Trophoblast cell (in vitro differentiated cells and primary cell): ENCODE results near the gene SLC9A2.
A peak's percentile ranks its signal among the peaks of the same experiment; 100 is the strongest.

Experiments used
- DNase-seq, 2 donors: peaks; one replicate each; pipeline ENCODE4 v3.0.0-alpha.2; 2016
- H2AFZ ChIP-seq: 2 replicates; pipeline ENCODE4 v1.6.1; 2013; ENCODE audit warnings: low read length, moderate library complexity, mild to moderate bottlenecking; ENCODE audit not compliant: insufficient read depth, poor library complexity
- H2AK5ac ChIP-seq: 2 replicates; pipeline ENCODE4 v1.6.1; 2013; ENCODE audit warnings: mild to moderate bottlenecking, low read length
- H2BK120ac ChIP-seq: 2 replicates; pipeline ENCODE4 v1.6.1; 2013; ENCODE audit warnings: low read length, mild to moderate bottlenecking, moderate library complexity; ENCODE audit not compliant: insufficient read depth, poor library complexity
- H2BK12ac ChIP-seq: 2 replicates; pipeline ENCODE4 v1.6.1; 2013; ENCODE audit warnings: mild to moderate bottlenecking, low read length, moderate library complexity
- H2BK5ac ChIP-seq: 2 replicates; pipeline ENCODE4 v1.6.1; 2013; ENCODE audit warnings: low read length, low read depth, moderate library complexity, mild to moderate bottlenecking; ENCODE audit not compliant: poor library complexity
- H3K14ac ChIP-seq: 2 replicates; pipeline ENCODE4 v1.6.1; 2013; ENCODE audit warnings: mild to moderate bottlenecking, low read length
- H3K18ac ChIP-seq: 2 replicates; pipeline ENCODE4 v1.6.1; 2013; ENCODE audit warnings: mild to moderate bottlenecking, low read length
- H3K23ac ChIP-seq: 2 replicates; pipeline ENCODE4 v1.6.1; 2013; ENCODE audit warnings: low read length
- H3K27ac ChIP-seq: 2 replicates; pipeline ENCODE4 v1.5.1; 2013; ENCODE audit warnings: low read depth, mild to moderate bottlenecking, inconsistent platforms, low read length, moderate library complexity
- H3K27me3 ChIP-seq: 2 replicates; pipeline ENCODE4 v1.6.1; 2013; ENCODE audit warnings: inconsistent platforms, mild to moderate bottlenecking, low read length, moderate library complexity; ENCODE audit not compliant: insufficient read depth
- H3K36me3 ChIP-seq, 2 experiments: 1 replicate in 1 of 2; 2 replicates in 1 of 2; pipeline ENCODE4 v1.6.1; 2013; ENCODE audit warnings: low read length in 2 of 2, mild to moderate bottlenecking in 2 of 2, moderate library complexity in 1 of 2; ENCODE audit not compliant: insufficient read depth in 2 of 2, control insufficient read depth in 1 of 2
- H3K4ac ChIP-seq: 2 replicates; pipeline ENCODE4 v1.6.1; 2013; ENCODE audit warnings: low read depth, mild to moderate bottlenecking, low read length, moderate library complexity
- H3K4me1 ChIP-seq, 2 experiments: 1 replicate in 1 of 2; 2 replicates in 1 of 2; pipeline ENCODE4 v1.6.1; 2013; ENCODE audit warnings: low read length in 2 of 2, mild to moderate bottlenecking in 2 of 2, moderate library complexity in 1 of 2; ENCODE audit not compliant: insufficient read depth in 2 of 2, control insufficient read depth in 1 of 2
- H3K4me2 ChIP-seq: 2 replicates; pipeline ENCODE4 v1.6.1; 2013; ENCODE audit warnings: inconsistent platforms, mild to moderate bottlenecking, low read length, moderate library complexity
- H3K4me3 ChIP-seq: 2 replicates; pipeline ENCODE4 v1.5.1; 2013; ENCODE audit warnings: mild to moderate bottlenecking, low read depth, low read length, inconsistent platforms
- H3K79me1 ChIP-seq: one replicate; pipeline ENCODE4 v1.6.1; 2013; ENCODE audit warnings: low read length
- H3K79me2 ChIP-seq: 2 replicates; pipeline ENCODE4 v1.6.1; 2013; ENCODE audit warnings: low read length, mild to moderate bottlenecking; ENCODE audit not compliant: control insufficient read depth, insufficient read depth, poor library complexity
- H3K9ac ChIP-seq: 2 replicates; pipeline ENCODE4 v1.6.1; 2013; ENCODE audit warnings: mild to moderate bottlenecking, low read length
- H3K9me3 ChIP-seq: 2 replicates; pipeline ENCODE4 v1.6.1; 2013; ENCODE audit warnings: low read depth, mild to moderate bottlenecking, control low read depth, inconsistent platforms, low read length; ENCODE audit not compliant: insufficient read depth
- H4K12ac ChIP-seq: 2 replicates; pipeline ENCODE4 v1.6.1; 2013; ENCODE audit warnings: low read depth, mild to moderate bottlenecking, low read length, moderate library complexity
- H4K8ac ChIP-seq: 2 replicates; pipeline ENCODE4 v1.6.1; 2013; ENCODE audit warnings: low read depth, mild to moderate bottlenecking, low read length, moderate library complexity
- H4K91ac ChIP-seq: one replicate; pipeline ENCODE4 v1.6.1; 2013; ENCODE audit warnings: low read depth, mild to moderate bottlenecking, low read length, moderate library complexity
- WGBS: extraction: QIAGEN DNeasy Blood & Tissue Kit; methylation state at CpG from one replicate; pipeline ENCODE4 v1.1.7; 2013; ENCODE audit warnings: missing lambda C conversion rate; ENCODE audit not compliant: insufficient read length, insufficient coverage; ENCODE audit errors: extremely low coverage; 5-methylcytosine and 5-hydroxymethylcytosine counted together

The SLC9A2 gene

DNA sequence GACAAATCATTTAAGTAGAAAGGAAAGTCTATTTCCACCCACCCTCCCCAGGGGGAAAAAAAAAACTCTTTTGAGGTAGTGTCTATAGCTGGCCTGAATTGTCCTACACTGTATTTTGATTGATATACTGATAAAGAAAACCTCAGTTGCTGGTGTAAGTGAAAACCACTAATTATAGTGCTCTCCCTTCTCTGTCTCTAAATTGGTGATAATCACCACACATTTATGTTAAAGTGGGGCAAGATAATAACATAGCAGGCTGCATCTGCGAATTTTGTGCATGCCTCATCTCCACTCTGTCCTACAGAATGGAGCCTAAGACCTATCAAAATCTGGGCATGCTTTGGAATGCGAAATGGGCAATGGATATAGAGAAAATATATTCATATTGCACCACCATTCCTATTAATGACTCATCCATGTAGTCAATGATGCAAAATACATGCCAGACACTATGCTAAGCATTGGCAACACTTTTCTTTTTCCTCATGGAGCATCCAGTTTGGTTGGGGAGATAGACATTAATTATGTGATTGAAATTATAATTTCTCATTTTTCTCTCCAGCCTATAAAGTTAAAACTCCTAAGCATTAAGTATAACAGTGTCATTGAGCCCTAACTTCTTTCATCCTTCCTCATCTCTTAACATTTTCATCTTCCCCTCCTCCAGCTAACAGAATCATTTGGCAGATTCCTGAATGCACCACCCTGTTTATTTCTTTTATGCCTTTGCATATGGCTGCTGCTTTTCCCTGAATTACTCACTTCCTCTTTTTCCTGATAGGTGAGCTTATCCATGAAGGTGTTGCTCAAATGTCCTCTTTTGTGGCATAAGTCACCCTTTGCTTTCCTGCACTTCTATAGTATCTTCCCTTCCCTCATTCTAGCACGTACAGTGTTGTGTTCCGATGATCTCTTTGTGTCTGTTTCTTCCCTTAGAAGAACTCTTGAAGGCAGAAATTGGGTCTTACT lies 58.2 kb downstream of the SLC9A2 start:
- Histone ChIP-seq H4K12ac (no peak overlapping the region), H3K79me2 (no peaks in the 10 kb centered on the region), H3K79me1 (no peaks in the 10 kb centered on the region), H3K4me3 (no peak overlapping the region), H3K9me3 (no peaks in the 10 kb centered on the region), H3K4ac (no peak overlapping the region), H3K4me1 (no peaks in the 10 kb centered on the region), H3K9ac (no peak overlapping the region), H2AFZ (no peak overlapping the region), H3K36me3 (no peaks in the 10 kb centered on the region), H3K23ac (no peak overlapping the region), H2AK5ac (no peak overlapping the region), H3K14ac (no peak overlapping the region), H4K8ac (no peak overlapping the region), H3K27me3 (no peaks in the 10 kb centered on the region), H2BK5ac (no peak overlapping the region), H3K27ac (no peak overlapping the region), H2BK120ac (no peak overlapping the region), H4K91ac (no peak overlapping the region), H3K18ac (no peak overlapping the region), H3K4me2 (no peak overlapping the region), H2BK12ac (no peak overlapping the region)
- DNase-seq, result peak in 1 of 2 donors; percentile 28
- no CpG with 5 or more reads among the region's 4 CpGs for WGBS

DNA sequence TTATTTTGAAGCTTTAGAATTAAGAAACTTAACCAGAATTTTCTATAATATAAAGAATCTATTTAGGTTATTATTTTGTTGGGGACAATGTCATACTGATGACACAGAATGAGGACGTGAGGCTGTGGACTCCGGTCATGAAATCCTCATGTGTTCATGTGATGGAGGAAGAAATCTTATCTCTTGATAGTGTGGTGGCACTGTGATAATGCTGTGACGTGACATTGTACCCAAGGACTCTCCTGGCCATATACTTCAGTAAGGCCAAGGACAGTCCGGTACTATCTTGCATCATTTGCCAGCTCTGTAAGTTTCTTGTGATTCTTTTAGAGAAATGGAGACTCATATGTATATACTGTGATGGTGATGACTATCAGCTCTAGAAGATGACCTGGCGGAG lies 59.1 kb downstream of the SLC9A2 start:
- WGBS, result no CpG with 5 or more reads among the region's 5 CpGs
- Histone ChIP-seq H4K91ac (no peak overlapping the region), H3K4me1 (no peaks in the 10 kb centered on the region), H2BK5ac (no peak overlapping the region), H2BK12ac (no peak overlapping the region), H4K8ac (no peak overlapping the region), H3K4me3 (no peak overlapping the region), H3K9me3 (no peaks in the 10 kb centered on the region), H3K79me1 (no peaks in the 10 kb centered on the region), H3K36me3 (no peaks in the 10 kb centered on the region), H3K18ac (no peak overlapping the region), H3K4ac (no peak overlapping the region), H3K27me3 (no peaks in the 10 kb centered on the region), H4K12ac (no peak overlapping the region), H3K23ac (no peak overlapping the region), H3K27ac (no peak overlapping the region), H2BK120ac (no peak overlapping the region), H3K9ac (no peak overlapping the region), H3K79me2 (no peaks in the 10 kb centered on the region), H2AFZ (no peak overlapping the region), H2AK5ac (no peak overlapping the region), H3K14ac (no peak overlapping the region), H3K4me2 (no peak overlapping the region)
- DNase-seq, result no peak

DNA sequence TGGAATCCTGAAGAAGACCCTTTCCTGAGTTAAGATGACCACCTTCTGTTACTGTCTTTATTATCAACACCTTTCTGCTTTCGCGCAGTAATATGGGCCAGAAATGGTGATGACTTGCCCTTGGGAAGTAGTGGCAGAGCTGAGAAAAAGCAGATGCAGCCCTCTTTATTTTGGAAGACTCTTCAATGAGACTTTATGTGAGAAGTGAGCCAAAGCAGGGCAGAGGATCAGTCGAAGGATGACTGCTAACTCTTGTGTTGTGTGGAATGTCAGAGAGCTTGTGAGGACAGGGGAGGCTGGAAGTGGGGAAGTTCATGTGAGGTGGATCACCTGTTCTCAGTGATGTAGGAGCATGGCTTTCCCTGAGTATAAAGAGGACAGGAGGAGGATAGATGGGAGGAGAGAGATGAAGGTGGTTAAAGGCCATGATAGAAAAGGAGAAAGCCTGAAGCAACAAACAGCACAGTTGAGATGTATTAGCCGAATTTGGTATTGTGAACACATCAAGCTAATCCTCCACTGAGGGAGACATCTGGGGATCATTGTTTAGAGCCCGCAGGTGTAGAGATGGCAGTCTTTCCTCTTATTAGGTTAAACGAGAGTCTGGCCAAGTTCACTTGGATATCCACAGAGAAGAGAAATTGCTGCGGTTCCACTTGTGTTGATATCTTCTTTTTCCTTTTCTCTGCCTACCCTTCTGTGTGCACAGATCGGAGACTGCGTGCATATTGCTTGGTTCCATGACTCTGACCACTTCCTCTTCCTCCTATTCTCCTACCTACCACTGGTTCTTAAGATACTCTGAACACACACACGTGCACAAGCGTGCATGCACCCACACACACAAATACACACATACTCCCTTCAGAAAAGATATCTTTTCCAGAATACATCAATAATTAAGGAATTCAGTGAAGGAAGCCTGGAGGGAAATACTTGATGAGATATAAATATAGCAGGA lies 67.4 kb downstream of the SLC9A2 start:
- H3K9me3 ChIP-seq, result no peaks in the 10 kb centered on the region

DNA sequence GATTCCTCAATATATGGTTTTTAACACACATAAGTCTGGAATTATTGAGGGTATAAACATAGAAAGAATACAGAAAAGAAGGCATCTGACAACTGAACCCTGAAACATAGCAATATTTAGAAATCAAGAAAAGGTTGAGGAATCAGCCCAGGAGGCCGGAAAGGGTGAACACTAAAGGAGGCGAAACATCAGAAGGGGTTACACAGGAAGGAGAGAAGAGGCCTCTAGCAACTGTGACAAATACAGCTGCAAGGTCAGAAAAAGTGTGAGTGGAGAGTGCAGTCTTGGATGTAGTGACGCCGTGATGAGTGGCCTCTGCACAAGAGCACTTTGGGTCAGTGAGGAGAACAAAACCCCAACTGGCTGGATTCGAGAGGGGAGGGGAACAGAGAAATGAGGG lies 70.7 kb downstream of the SLC9A2 start:
- Histone ChIP-seq H3K27ac (no peak overlapping the region), H2AK5ac (no peak overlapping the region), H3K23ac (no peak overlapping the region), H2AFZ (no peak overlapping the region), H3K27me3 (no peaks in the 10 kb centered on the region), H4K8ac (no peak overlapping the region), H3K14ac (no peak overlapping the region), H2BK12ac (no peak overlapping the region), H4K12ac (no peak overlapping the region), H3K18ac (no peak overlapping the region), H3K4me3 (no peak overlapping the region), H2BK120ac (no peak overlapping the region), H3K79me1 (no peaks in the 10 kb centered on the region), H3K79me2 (no peaks in the 10 kb centered on the region), H3K4me2 (no peak overlapping the region), H3K4me1 (no peaks in the 10 kb centered on the region), H4K91ac (no peak overlapping the region), H3K9me3 (peaks cover 2% of the 10 kb centered on the region), H2BK5ac (no peak overlapping the region), H3K4ac (no peak overlapping the region), H3K36me3 (no peaks in the 10 kb centered on the region), H3K9ac (no peak overlapping the region)
- WGBS, result no CpG with 5 or more reads among the region's 5 CpGs
- no peak for DNase-seq

More for the DNA sequence above, 67.4 kb downstream of the SLC9A2 start:
- Histone ChIP-seq H2BK12ac (no peak overlapping the region), H2AFZ (no peak overlapping the region), H3K36me3 (no peaks in the 10 kb centered on the region), H3K4me1 (no peaks in the 10 kb centered on the region), H3K27ac (no peak overlapping the region), H3K27me3 (no peaks in the 10 kb centered on the region), H3K4ac (no peak overlapping the region), H3K14ac (no peak overlapping the region), H2BK120ac (no peak overlapping the region), H4K12ac (no peak overlapping the region), H2BK5ac (no peak overlapping the region), H2AK5ac (no peak overlapping the region), H3K79me1 (no peaks in the 10 kb centered on the region), H3K79me2 (no peaks in the 10 kb centered on the region), H4K8ac (no peak overlapping the region), H3K9ac (no peak overlapping the region), H4K91ac (no peak overlapping the region), H3K23ac (no peak overlapping the region), H3K4me3 (no peak overlapping the region), H3K18ac (no peak overlapping the region), H3K4me2 (no peak overlapping the region)
- WGBS, result no CpG with 5 or more reads among the region's 11 CpGs
- DNase-seq, result no peak
